Thoracic aorta (tissue), 2 donors: ENCODE data around the gene CHPF. TPM values are rescaled to one million over a fixed set of nuclear protein-coding genes. Genes with fewer than 3 reads are reported as not detected.

ENCODE experiments used
- ATAC-seq: fragments of 150-250 bp; one replicate; pipeline ENCODE4 v1.8.0; 2017; ENCODE audit warnings: low read depth; ENCODE audit not compliant: insufficient number of reproducible peaks, low FRiP score
- DNase-seq: peaks from one replicate; pipeline ENCODE4 v3.0.0-alpha.2; 2020; ENCODE audit warnings: low spot score
- H3K27ac ChIP-seq, 2 donors: fragments of 200-600 bp; sonication (generic); 1 replicate in 1 of 2; 2 replicates in 1 of 2; pipeline ENCODE4 v1.5.1; 2016; ENCODE audit warnings: mild to moderate bottlenecking in 2 of 2, moderate library complexity in 2 of 2
- H3K27me3 ChIP-seq: fragments of 200-600 bp; sonication (generic); replicated peaks from 2 replicates; pipeline ENCODE4 v1.6.0; 2016; ENCODE audit warnings: mild to moderate bottlenecking; ENCODE audit not compliant: insufficient read depth
- H3K36me3 ChIP-seq: fragments of 200-600 bp; sonication (generic); one replicate; pipeline ENCODE4 v1.5.1; 2016
- H3K4me1 ChIP-seq, 2 donors: fragments of 200-600 bp; sonication (generic); 1 replicate in 1 of 2; 2 replicates in 1 of 2; pipeline versions ENCODE4 v1.5.1 to v1.6.0; 2016; ENCODE audit warnings: low read depth in 2 of 2, mild to moderate bottlenecking in 1 of 2; ENCODE audit not compliant: control insufficient read depth in 1 of 2
- H3K4me3 ChIP-seq: fragments of 200-600 bp; sonication (generic); 2 replicates; pipeline ENCODE4 v1.5.1; 2016; ENCODE audit warnings: mild to moderate bottlenecking
- H3K9me3 ChIP-seq: fragments of 200-600 bp; sonication (generic); 2 replicates; pipeline ENCODE4 v1.5.1; 2016
- CTCF ChIP-seq: fragments of 200-600 bp; sonication (generic); IDR thresholded peaks from one replicate; pipeline ENCODE4 v1.5.1; 2019; ENCODE audit warnings: antibody characterized with exemption
- total RNA-seq, 2 donors: library from RNA; depleted of rRNA; stranded (reverse); fragments of >200 nt; gene quantifications; one replicate each; pipeline versions ENCODE4 v1.1.0 to v1.2.3, GENCODE V29; 2016

The CHPF gene
- total RNA-seq, 2 donors from 2014 or later = 184 to 269 TPM

GRCh38 chr2:219566640-219567039 is 23.0 kb upstream of the CHPF start:
- H3K9me3 ChIP-seq = no peaks in the 10 kb centered on the region
- no peak overlapping the region for H3K4me3 ChIP-seq
- ATAC-seq = no peak
- H3K4me1 ChIP-seq = peaks cover 7 to 12% of the 10 kb centered on the region in 2 donors
- peaks cover 34% of the 10 kb centered on the region for H3K36me3 ChIP-seq
- no peaks in the 10 kb centered on the region for H3K27me3 ChIP-seq
- no peak overlapping the region for H3K27ac ChIP-seq
- TF ChIP-seq CTCF = no peak
- no peak for DNase-seq

GRCh38 chr2:219565130-219566080 is 21.8 kb upstream of the CHPF start:
- ATAC-seq = no peak
- DNase-seq = no peak
- Histone ChIP-seq H3K27me3 (no peaks in the 10 kb centered on the region), H3K36me3 (peaks cover 34% of the 10 kb centered on the region), H3K4me1 (peaks cover 7 to 9% of the 10 kb centered on the region in 2 donors), H3K27ac (no peak overlapping the region), H3K4me3 (no peak overlapping the region), H3K9me3 (no peaks in the 10 kb centered on the region)
- TF ChIP-seq CTCF = no peak

- ATAC-seq (no peak), DNase-seq (no peak)
- Histone ChIP-seq H3K4me1 (no peaks in the 10 kb centered on the region), H3K27ac (no peak overlapping the region), H3K36me3 (peaks cover 31% of the 10 kb centered on the region), H3K27me3 (no peaks in the 10 kb centered on the region), H3K4me3 (no peak overlapping the region), H3K9me3 (no peaks in the 10 kb centered on the region)
- TF ChIP-seq CTCF = no peak
Observed at GRCh38 chr2:219563271-219563928, 19.8 kb upstream of the CHPF start.

- H3K9me3 ChIP-seq = no peaks in the 10 kb centered on the region
- no peak overlapping the region for H3K4me3 ChIP-seq
- ATAC-seq (no peak), DNase-seq (no peak)
- H3K36me3 ChIP-seq = peaks cover 31% of the 10 kb centered on the region
- no peak overlapping the region for H3K27ac ChIP-seq
- no peaks in the 10 kb centered on the region for H3K27me3 ChIP-seq
- no peaks in the 10 kb centered on the region for H3K4me1 ChIP-seq
- no peak for TF ChIP-seq CTCF
Observed at GRCh38 chr2:219562049-219563020, 18.7 kb upstream of the CHPF start.
